ENCODE results near the gene AKR1C1. TPM values are rescaled to one million over a fixed set of nuclear protein-coding genes. Genes with fewer than 3 reads are reported as not detected.
"Not testable (repeated sequence)": the region's sequence is repeated elsewhere in the genome, so short reads cannot be mapped to it uniquely, and the experiment has no call there.

AKR1C1 gene
- total and polyA plus RNA-seq, 3 donors from 2014 or later, result 23.2 to 30.8 (median 26.3) TPM

DNA sequence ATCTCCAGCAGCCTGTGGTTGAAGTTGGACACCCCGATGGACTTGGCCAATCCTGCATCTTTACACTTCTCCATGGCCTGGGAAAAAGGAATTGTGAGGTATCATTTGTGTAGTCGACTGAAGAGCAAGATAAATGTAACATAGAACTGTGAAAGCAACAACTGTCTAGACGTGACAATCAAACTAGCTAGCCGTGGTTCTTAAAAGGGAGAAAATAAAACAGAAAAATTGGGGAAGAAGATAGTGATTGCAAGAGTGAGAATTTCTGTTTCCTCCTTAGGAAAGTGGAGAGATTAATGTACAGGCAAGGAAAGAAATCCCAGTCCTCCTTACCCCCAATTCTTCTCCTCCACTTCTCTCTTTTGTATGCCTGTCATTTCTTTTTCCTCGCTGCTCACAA lies 35.5 kb downstream of the AKR1C1 start:
- intact Hi-C loops (cut with DNase I; ENCODE audit: low total_unique reads), result no loop called here

DNA sequence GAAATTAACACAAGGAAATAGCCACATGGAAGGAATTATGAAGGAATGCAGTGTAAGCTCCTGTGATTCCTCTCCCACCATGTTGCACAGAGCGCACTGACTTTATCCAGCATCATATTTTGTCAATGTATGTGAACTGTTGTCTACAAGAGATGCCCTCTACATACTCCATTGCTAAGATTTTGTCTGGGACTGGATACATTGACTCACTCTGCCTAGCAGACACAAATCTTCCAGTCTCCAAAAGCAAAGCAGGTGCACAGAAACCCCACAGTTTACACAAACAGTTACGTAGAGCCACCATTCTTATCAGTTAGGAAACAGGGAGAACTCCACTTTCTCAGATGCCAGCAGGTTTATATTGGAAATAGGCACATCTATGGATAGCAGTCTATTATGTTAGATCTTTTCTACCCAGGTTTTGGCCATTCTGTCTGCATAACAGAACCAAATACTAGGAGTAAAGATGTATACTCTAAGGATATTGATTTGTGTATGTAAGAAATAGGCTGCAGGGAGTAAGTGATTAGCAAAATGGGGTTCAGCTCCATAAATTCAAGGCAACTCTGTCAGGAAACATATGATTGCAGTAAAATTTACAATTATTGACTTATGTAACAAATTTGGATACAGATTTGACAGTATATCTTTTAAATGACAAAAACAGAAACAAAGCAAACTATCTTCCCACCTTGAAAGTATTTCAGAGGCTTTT lies 39.0 kb downstream of the AKR1C1 start:
- intact Hi-C loops (cut with DNase I; ENCODE audit: low total_unique reads), result no loop called here
- no peak overlapping the region for H3K4me3 ChIP-seq
- no peak for DNase-seq
- no peak overlapping the region for H3K27ac ChIP-seq
- H3K4me1 ChIP-seq, result no peaks in the 10 kb centered on the region
- H3K9me3 ChIP-seq, result no peaks in the 10 kb centered on the region
- WGBS, 2 donors, result 75 to 92% methylated on average over 2 of the region's 2 CpGs
- TF ChIP-seq POLR2A (IDR thresholded peaks at IDR 0.05), result no peak
- TF ChIP-seq, protein P1, sequence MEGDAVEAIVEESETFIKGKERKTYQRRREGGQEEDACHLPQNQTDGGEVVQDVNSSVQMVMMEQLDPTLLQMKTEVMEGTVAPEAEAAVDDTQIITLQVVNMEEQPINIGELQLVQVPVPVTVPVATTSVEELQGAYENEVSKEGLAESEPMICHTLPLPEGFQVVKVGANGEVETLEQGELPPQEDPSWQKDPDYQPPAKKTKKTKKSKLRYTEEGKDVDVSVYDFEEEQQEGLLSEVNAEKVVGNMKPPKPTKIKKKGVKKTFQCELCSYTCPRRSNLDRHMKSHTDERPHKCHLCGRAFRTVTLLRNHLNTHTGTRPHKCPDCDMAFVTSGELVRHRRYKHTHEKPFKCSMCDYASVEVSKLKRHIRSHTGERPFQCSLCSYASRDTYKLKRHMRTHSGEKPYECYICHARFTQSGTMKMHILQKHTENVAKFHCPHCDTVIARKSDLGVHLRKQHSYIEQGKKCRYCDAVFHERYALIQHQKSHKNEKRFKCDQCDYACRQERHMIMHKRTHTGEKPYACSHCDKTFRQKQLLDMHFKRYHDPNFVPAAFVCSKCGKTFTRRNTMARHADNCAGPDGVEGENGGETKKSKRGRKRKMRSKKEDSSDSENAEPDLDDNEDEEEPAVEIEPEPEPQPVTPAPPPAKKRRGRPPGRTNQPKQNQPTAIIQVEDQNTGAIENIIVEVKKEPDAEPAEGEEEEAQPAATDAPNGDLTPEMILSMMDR (IDR thresholded peaks at IDR 0.05), result no peak
- H3K36me3 ChIP-seq (ENCODE audit: low read depth, missing control alignments), result no peaks in the 10 kb centered on the region
- no peaks in the 10 kb centered on the region for H3K27me3 ChIP-seq

More for the DNA sequence above, 35.5 kb downstream of the AKR1C1 start:
- H3K27me3 ChIP-seq, result no peaks in the 10 kb centered on the region
- H3K36me3 ChIP-seq (ENCODE audit: low read depth, missing control alignments), result no peaks in the 10 kb centered on the region
- H3K4me3 ChIP-seq, result no peak overlapping the region
- no peak for DNase-seq
- WGBS, 2 donors, result 74 to 84% methylated on average over 5 of the region's 5 CpGs
- TF ChIP-seq, protein P1 (IDR thresholded peaks at IDR 0.05), result no peak
- no peak for TF ChIP-seq POLR2A (IDR thresholded peaks at IDR 0.05)
- H3K4me1 ChIP-seq, result no peaks in the 10 kb centered on the region
- H3K27ac ChIP-seq, result no peak overlapping the region
- no peaks in the 10 kb centered on the region for H3K9me3 ChIP-seq

DNA sequence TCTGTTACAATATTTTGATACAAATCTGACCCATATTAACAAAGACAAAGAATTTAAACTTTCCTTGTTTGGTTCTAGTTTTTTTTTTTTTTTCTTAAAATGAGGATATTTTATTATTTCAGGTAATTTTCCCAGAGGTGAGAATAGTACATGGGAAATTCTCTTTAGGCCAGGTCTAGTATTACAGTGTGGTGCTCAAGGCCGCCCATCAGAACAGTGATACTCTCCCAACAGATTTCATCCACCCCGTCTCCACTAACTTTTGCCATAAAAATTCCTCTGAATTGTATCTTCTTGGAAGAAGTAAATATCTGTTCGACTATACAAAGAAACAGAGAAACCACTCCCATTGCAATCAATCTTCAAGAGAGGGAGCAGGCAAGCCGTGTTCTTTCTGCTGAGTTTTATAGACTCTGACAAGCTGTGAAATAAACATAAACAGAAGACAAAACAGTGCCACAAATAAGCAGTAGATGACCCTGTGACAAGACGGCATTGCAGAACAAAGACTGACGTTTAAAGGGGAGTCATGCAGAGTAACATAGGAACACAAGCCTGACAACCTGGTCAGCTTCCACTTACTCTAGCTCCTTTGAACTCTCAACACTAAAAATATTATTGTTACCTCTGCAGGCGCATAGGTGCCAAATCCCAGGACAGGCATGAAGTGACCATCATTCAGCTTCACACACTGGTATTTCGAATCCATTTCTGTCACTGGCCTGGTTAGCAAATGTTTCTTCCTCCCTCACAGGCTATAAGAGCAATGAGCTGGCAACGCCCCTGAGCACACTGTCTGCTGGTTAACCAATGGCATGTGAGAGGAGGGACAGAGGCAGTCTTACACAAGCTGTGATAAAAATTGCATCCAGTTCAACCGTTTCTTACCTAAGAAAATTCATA lies 40.2 kb downstream of the AKR1C1 start, which contains the start of gene AKR1C2:
AKR1C2 (minus strand) TSS at position 731 of the 903 bp plus-strand sequence; CDS start at position 709, 22 bp downstream.
- H3K27ac ChIP-seq; H3K4me1 ChIP-seq; H3K4me3 ChIP-seq; H3K27me3 ChIP-seq; H3K36me3 ChIP-seq (ENCODE audit: low read depth, missing control alignments); DNase-seq; intact Hi-C loops (cut with DNase I; ENCODE audit: low total_unique reads); H3K9me3 ChIP-seq: not testable (repeated sequence)
- 29 to 42% methylated on average over 7 to 10 of the region's 10 CpGs for WGBS, 2 donors

DNA sequence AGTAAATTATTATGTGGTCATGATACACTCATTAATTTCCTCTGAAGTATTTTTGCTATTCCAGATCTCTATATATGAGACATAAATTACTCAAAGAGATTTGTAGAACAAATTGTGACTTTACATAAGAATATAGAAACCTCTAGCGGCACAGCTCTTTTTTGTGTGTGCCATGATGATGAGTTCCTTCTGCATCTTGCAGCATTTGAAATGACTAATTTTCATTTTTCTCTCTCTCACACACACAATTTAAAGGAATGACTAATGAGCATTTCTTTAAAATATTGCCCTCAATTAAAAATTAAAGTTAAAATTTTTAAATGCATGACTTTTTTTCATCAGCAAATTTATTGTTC lies 40.8 kb downstream of the AKR1C1 start:
- WGBS, 2 donors, result 0 to 3% methylated on average over 1 of the region's 1 CpG

DNA sequence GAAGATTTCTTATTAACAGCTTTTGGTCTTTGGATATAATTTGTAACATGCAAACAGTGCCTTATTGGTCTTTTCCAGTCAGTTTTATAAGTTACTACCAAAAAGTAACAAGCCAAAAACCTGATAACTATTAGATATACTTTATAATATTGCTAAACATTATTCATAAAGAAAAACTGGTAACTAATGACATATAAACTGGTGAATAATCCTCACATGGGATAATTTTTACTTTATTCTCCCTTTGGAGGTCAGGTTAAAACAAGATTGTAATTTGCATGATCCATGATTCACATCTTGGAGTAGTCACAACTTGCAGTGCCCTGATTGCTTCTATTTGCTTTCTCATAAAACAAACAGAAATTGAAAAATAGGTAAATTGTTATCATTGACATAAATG lies 41.3 kb downstream of the AKR1C1 start:
- H3K4me1 ChIP-seq; DNase-seq; intact Hi-C loops (cut with DNase I; ENCODE audit: low total_unique reads): not testable (repeated sequence)

More for the DNA sequence above, 40.8 kb downstream of the AKR1C1 start:
- H3K9me3 ChIP-seq; H3K4me1 ChIP-seq; intact Hi-C loops (cut with DNase I; ENCODE audit: low total_unique reads); H3K27me3 ChIP-seq; H3K36me3 ChIP-seq (ENCODE audit: low read depth, missing control alignments); DNase-seq; H3K4me3 ChIP-seq; H3K27ac ChIP-seq: not testable (repeated sequence)

DNA sequence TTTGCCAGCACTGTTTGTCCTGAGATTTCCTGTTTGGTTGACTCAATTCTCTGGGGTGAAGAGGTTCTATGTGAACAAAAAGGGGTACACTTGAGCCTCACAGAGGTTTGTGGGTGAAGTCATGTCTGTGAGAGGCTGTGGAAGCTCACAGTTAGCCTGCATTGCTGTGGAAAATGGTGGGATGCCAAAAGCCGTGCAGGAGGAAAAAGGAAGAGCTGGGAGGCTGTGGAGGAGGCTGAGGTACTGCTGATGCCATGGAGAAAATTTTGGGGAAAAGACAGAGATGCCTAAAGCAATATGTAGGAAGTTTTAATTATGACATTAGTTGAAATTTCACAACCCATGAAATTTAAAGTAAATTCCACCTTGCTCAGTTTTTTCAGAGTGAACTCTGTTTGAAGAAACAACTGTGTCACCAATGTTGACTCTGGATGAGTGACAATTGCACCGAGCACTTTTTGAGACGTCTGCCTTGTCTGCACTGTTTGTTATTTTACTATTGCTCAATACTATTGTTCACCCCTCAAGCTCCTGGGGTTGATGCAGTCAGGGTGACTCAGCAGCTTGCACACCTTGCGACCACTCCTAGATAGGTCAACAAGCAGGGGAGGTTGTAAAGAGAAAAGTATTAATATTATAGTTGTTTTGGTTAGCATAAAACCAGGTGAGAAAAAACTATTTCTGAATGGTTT lies 45.8 kb downstream of the AKR1C1 start:
- H3K9me3 ChIP-seq; DNase-seq; H3K36me3 ChIP-seq (ENCODE audit: low read depth, missing control alignments); H3K4me1 ChIP-seq; intact Hi-C loops (cut with DNase I; ENCODE audit: low total_unique reads); H3K4me3 ChIP-seq; H3K27me3 ChIP-seq; H3K27ac ChIP-seq: not testable (repeated sequence)
- 65 to 69% methylated on average over 4 of the region's 4 CpGs for WGBS, 2 donors

More for the DNA sequence above, 41.3 kb downstream of the AKR1C1 start:
- not testable (repeated sequence) for H3K4me3 ChIP-seq; H3K36me3 ChIP-seq (ENCODE audit: low read depth, missing control alignments); H3K27me3 ChIP-seq; H3K9me3 ChIP-seq; H3K27ac ChIP-seq

DNA sequence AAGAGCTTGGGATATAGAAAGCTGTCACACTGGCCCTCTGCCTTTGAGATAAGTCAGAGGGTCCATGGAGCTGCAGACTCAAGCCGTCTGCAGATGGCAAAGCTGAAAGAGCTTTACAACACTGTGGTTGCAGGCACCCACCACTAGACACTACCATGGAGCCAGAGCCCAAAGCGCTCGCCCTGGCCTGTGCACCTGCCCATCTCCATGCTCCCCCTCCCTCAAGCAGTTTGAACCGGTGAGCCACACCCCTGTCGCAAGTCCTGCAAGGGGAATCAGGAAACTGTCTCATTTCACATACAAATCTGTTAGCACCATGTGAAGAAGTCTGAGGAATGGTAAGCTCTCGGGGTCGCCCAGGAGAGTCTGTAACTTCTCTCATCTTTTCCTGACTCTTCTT lies 46.8 kb downstream of the AKR1C1 start:
- DNase-seq; H3K9me3 ChIP-seq; H3K4me3 ChIP-seq; H3K27ac ChIP-seq; H3K36me3 ChIP-seq (ENCODE audit: low read depth, missing control alignments); intact Hi-C loops (cut with DNase I; ENCODE audit: low total_unique reads); H3K4me1 ChIP-seq; H3K27me3 ChIP-seq: not testable (repeated sequence)
- 68 to 76% methylated on average over 4 of the region's 7 CpGs for WGBS, 2 donors

DNA sequence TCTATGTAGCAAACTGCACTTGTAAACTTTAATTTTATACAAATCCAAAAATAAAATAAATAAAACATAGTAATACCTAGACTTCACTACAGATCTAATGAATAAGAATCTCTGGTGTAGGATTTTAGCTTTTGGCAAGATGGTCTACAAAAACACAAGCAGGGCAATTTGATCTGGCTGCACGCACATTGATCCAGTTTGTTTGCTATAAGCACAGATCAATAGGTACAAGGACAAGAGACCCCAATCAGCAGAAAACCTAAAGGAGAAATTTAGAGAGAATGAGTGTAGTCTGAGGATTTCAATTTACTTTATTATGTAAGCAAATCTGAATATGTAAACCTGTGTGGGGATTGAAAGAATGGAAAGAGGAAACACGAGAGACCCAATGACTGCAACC lies 48.2 kb downstream of the AKR1C1 start:
- intact Hi-C loops (cut with DNase I; ENCODE audit: low total_unique reads); H3K9me3 ChIP-seq; H3K36me3 ChIP-seq (ENCODE audit: low read depth, missing control alignments); H3K27ac ChIP-seq; DNase-seq; H3K4me1 ChIP-seq; H3K4me3 ChIP-seq; H3K27me3 ChIP-seq: not testable (repeated sequence)
- 92 to 97% methylated on average over 2 of the region's 2 CpGs for WGBS, 2 donors

Measured in testis (tissue), 3 donors.